ENCODE data around the gene SH3RF3. TPM values are rescaled to one million over a fixed set of nuclear protein-coding genes. Genes with fewer than 3 reads are reported as not detected.

SH3RF3 gene
- total and polyA plus RNA-seq, 2 of the 13 experiments (the other 11 are each of a cell fraction or from before 2014, with no cell fraction given) = 0.04 TPM; not detected in 1

GRCh38 chr2:109218087-109218791 is 89.2 kb downstream of the SH3RF3 start (continued):
- TF ChIP-seq, protein P1, sequence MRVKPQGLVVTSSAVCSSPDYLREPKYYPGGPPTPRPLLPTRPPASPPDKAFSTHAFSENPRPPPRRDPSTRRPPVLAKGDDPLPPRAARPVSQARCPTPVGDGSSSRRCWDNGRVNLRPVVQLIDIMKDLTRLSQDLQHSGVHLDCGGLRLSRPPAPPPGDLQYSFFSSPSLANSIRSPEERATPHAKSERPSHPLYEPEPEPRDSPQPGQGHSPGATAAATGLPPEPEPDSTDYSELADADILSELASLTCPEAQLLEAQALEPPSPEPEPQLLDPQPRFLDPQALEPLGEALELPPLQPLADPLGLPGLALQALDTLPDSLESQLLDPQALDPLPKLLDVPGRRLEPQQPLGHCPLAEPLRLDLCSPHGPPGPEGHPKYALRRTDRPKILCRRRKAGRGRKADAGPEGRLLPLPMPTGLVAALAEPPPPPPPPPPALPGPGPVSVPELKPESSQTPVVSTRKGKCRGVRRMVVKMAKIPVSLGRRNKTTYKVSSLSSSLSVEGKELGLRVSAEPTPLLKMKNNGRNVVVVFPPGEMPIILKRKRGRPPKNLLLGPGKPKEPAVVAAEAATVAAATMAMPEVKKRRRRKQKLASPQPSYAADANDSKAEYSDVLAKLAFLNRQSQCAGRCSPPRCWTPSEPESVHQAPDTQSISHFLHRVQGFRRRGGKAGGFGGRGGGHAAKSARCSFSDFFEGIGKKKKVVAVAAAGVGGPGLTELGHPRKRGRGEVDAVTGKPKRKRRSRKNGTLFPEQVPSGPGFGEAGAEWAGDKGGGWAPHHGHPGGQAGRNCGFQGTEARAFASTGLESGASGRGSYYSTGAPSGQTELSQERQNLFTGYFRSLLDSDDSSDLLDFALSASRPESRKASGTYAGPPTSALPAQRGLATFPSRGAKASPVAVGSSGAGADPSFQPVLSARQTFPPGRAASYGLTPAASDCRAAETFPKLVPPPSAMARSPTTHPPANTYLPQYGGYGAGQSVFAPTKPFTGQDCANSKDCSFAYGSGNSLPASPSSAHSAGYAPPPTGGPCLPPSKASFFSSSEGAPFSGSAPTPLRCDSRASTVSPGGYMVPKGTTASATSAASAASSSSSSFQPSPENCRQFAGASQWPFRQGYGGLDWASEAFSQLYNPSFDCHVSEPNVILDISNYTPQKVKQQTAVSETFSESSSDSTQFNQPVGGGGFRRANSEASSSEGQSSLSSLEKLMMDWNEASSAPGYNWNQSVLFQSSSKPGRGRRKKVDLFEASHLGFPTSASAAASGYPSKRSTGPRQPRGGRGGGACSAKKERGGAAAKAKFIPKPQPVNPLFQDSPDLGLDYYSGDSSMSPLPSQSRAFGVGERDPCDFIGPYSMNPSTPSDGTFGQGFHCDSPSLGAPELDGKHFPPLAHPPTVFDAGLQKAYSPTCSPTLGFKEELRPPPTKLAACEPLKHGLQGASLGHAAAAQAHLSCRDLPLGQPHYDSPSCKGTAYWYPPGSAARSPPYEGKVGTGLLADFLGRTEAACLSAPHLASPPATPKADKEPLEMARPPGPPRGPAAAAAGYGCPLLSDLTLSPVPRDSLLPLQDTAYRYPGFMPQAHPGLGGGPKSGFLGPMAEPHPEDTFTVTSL (CRISPR knock-in tag; IDR thresholded peaks at IDR 0.05; ENCODE audit: borderline replicate concordance) = peak; percentile 77; the same call in 1 of the 2 replicates
- TF ChIP-seq FOSL2 (CRISPR knock-in tag; IDR thresholded peaks at IDR 0.05) (peak; percentile 44), PHF21A (CRISPR knock-in tag; IDR thresholded peaks at IDR 0.05) (peak; percentile 47; the same call in 1 of the 2 replicates), ZNF160 (CRISPR knock-in tag; IDR thresholded peaks at IDR 0.05) (no peak), THYN1 (CRISPR knock-in tag; IDR thresholded peaks at IDR 0.05; ENCODE audit: borderline replicate concordance, low read depth) (no peak), BCL6 (CRISPR knock-in tag; IDR thresholded peaks at IDR 0.05) (peak; percentile 34; the same call in 1 of the 2 replicates), ZNF644 (CRISPR knock-in tag; IDR thresholded peaks at IDR 0.05; ENCODE audit: low read depth) (peak; percentile 65; the same call in 1 of the 2 replicates), FOXO1 (CRISPR knock-in tag; IDR thresholded peaks at IDR 0.05) (peak; percentile 76), PAXIP1 (CRISPR knock-in tag; conservative IDR thresholded peaks at IDR 0.05) (peak; percentile 75), GABPB1 (CRISPR knock-in tag; IDR thresholded peaks at IDR 0.05) (peak; percentile 33; the same call in 1 of the 2 replicates), CBX5 (CRISPR knock-in tag; IDR thresholded peaks at IDR 0.05; ENCODE audit: borderline replicate concordance) (0 out of 2 replicates have a peak, but pooled peaks have one; percentile 41), ZNF331 (CRISPR knock-in tag; IDR thresholded peaks at IDR 0.05) (peak; percentile 46; the same call in 1 of the 2 replicates), ZNF619 (CRISPR knock-in tag; IDR thresholded peaks at IDR 0.05) (no peak), POLR2A (IDR thresholded peaks at IDR 0.05; ENCODE audit: insufficient read depth in 1 of 2, low read depth in 2 of 2, low read length in 2 of 2) (no peak), FOXC1 (CRISPR knock-in tag; IDR thresholded peaks at IDR 0.05; ENCODE audit: borderline replicate concordance) (no peak), ZNF124 (CRISPR knock-in tag; IDR thresholded peaks at IDR 0.05) (0 out of 2 replicates have a peak, but pooled peaks have one; percentile 57), SOX13 (IDR thresholded peaks at IDR 0.05) (no peak), SOX13 (CRISPR knock-in tag; conservative IDR thresholded peaks at IDR 0.05 in 1 of 2, IDR thresholded peaks at IDR 0.05 in 1 of 2) (peak in 1 of 2 experiments; percentile 70; a peak in 2 of 4 replicates), ZNF205 (CRISPR knock-in tag; IDR thresholded peaks at IDR 0.05) (peak; percentile 38; the same call in 1 of the 2 replicates)
- TF ChIP-seq, protein P2, sequence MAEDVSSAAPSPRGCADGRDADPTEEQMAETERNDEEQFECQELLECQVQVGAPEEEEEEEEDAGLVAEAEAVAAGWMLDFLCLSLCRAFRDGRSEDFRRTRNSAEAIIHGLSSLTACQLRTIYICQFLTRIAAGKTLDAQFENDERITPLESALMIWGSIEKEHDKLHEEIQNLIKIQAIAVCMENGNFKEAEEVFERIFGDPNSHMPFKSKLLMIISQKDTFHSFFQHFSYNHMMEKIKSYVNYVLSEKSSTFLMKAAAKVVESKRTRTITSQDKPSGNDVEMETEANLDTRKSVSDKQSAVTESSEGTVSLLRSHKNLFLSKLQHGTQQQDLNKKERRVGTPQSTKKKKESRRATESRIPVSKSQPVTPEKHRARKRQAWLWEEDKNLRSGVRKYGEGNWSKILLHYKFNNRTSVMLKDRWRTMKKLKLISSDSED (CRISPR knock-in tag; IDR thresholded peaks at IDR 0.05) = no peak
